ENCODE results near the gene RCAN3. TPM values are rescaled to one million over a fixed set of nuclear protein-coding genes. Genes with fewer than 3 reads are reported as not detected.

The RCAN3 gene
- total and polyA plus RNA-seq, 2 of the 13 experiments (the other 11 are each of a cell fraction or from before 2014, with no cell fraction given), result 12.2 to 13.3 TPM

- TF ChIP-seq CTCF (CRISPR knock-in tag; IDR thresholded peaks at IDR 0.05) (no peak), FIP1L1 (IDR thresholded peaks at IDR 0.05; ENCODE audit: borderline replicate concordance, insufficient read depth, low read depth, low read length) (no peak), GZF1 (CRISPR knock-in tag; IDR thresholded peaks at IDR 0.05) (no peak), HNRNPLL (IDR thresholded peaks at IDR 0.05; ENCODE audit: low read depth, low read length, poor library complexity, severe bottlenecking) (peak; percentile 78), DMAP1 (CRISPR knock-in tag; IDR thresholded peaks at IDR 0.05) (no peak; the same call in 1 of the 2 replicates), ZFY (CRISPR knock-in tag; IDR thresholded peaks at IDR 0.05) (no peak; the same call in 1 of the 2 replicates), ZFP37 (CRISPR knock-in tag; IDR thresholded peaks at IDR 0.05; ENCODE audit: borderline replicate concordance) (no peak), ISX (CRISPR knock-in tag; conservative IDR thresholded peaks at IDR 0.05) (no peak), ARID3A (IDR thresholded peaks at IDR 0.05; ENCODE audit: low read depth, low read length) (no peak), KLF6 (CRISPR knock-in tag; IDR thresholded peaks at IDR 0.05) (no peak), ZNF124 (CRISPR knock-in tag; IDR thresholded peaks at IDR 0.05) (no peak), ZFP36L2 (CRISPR knock-in tag; IDR thresholded peaks at IDR 0.05) (no peak), ZNF891 (CRISPR knock-in tag; IDR thresholded peaks at IDR 0.05) (0 out of 2 replicates have a peak, but pooled peaks have one; percentile 23), NBN (conservative IDR thresholded peaks at IDR 0.05) (no peak), ZNF773 (CRISPR knock-in tag; IDR thresholded peaks at IDR 0.05; ENCODE audit: borderline replicate concordance) (no peak), NFRKB (IDR thresholded peaks at IDR 0.05) (no peak), ATF4 (CRISPR knock-in tag; IDR thresholded peaks at IDR 0.05) (no peak), MEIS2 (CRISPR knock-in tag; IDR thresholded peaks at IDR 0.05) (no peak; the same call in 1 of the 2 replicates), ZNF672 (CRISPR knock-in tag; IDR thresholded peaks at IDR 0.05) (no peak), XBP1 (CRISPR knock-in tag; IDR thresholded peaks at IDR 0.05) (no peak), SP2 (CRISPR knock-in tag; IDR thresholded peaks at IDR 0.05) (no peak), KDM4B (CRISPR knock-in tag; IDR thresholded peaks at IDR 0.05) (no peak), MNT (IDR thresholded peaks at IDR 0.05) (no peak), ZSCAN25 (CRISPR knock-in tag; IDR thresholded peaks at IDR 0.05) (no peak), ZNF816 (CRISPR knock-in tag; IDR thresholded peaks at IDR 0.05; ENCODE audit: borderline replicate concordance) (no peak; the same call in 1 of the 2 replicates), TBX3 (IDR thresholded peaks at IDR 0.05; ENCODE audit: borderline replicate concordance) (no peak)
These were observed 449 bp upstream of the RCAN3 start (continued) for GRCh38 chr1:24502065-24502708.

Data from HepG2 (cell line).